Measurements from ENCODE around the gene LYRM1. TPM values are rescaled to one million over a fixed set of nuclear protein-coding genes. Genes with fewer than 3 reads are reported as not detected.

LYRM1 gene
- total and polyA plus RNA-seq, 2 donors (not counting 1 experiment from before 2014, with no cell fraction given) = 54.9 to 131 TPM

DNA sequence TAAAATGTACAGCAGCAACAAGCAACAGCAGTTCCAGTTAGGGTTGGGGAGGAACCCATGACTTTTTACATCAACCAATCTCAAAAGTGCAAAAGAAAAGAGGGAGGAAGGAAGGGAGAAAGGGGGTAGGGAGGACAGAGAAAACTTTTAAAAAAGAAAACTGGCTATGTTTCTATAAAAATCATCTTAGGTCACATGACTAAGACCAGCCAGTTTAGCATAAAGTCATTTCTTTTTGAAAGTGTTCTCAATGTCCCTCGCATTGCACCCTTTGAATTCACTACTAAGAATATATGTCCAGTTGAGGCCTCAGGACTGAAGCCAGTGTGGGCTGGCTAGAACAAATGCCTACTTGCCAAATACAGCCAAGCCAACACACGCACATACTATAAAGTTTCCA, 29.3 kb upstream of the LYRM1 start:
- DNase-seq (ENCODE audit: low read depth in 2 of 2) = no peak
- no peak for TF ChIP-seq EZH2 (IDR thresholded peaks at IDR 0.05; ENCODE audit: low read length, missing control alignments)
- TF ChIP-seq, protein P1, sequence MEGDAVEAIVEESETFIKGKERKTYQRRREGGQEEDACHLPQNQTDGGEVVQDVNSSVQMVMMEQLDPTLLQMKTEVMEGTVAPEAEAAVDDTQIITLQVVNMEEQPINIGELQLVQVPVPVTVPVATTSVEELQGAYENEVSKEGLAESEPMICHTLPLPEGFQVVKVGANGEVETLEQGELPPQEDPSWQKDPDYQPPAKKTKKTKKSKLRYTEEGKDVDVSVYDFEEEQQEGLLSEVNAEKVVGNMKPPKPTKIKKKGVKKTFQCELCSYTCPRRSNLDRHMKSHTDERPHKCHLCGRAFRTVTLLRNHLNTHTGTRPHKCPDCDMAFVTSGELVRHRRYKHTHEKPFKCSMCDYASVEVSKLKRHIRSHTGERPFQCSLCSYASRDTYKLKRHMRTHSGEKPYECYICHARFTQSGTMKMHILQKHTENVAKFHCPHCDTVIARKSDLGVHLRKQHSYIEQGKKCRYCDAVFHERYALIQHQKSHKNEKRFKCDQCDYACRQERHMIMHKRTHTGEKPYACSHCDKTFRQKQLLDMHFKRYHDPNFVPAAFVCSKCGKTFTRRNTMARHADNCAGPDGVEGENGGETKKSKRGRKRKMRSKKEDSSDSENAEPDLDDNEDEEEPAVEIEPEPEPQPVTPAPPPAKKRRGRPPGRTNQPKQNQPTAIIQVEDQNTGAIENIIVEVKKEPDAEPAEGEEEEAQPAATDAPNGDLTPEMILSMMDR (conservative IDR thresholded peaks at IDR 0.05 in 1 of 2, IDR thresholded peaks at IDR 0.05 in 1 of 2; ENCODE audit: low read depth in 1 of 2, low read length in 2 of 2) = no peak
- H3K4me3 ChIP-seq (replicated peaks in 1 of 4; ENCODE audit: control extremely low read depth in 1 of 4, insufficient read depth in 1 of 4, low read depth in 3 of 4, low read length in 4 of 4) = no peak overlapping the region
- H3K9me3 ChIP-seq (ENCODE audit: control insufficient read depth, insufficient read depth, low read depth, low read length) = no peaks in the 10 kb centered on the region
- no peaks in the 10 kb centered on the region for H3K36me3 ChIP-seq (ENCODE audit: control insufficient read depth, insufficient read depth, low read length)
- peaks cover 88% of the 10 kb centered on the region for H3K79me2 ChIP-seq (ENCODE audit: control insufficient read depth, insufficient read depth, low read length)
- no peak overlapping the region for H2AFZ ChIP-seq (ENCODE audit: low read length)
- no peak overlapping the region for H3K9ac ChIP-seq (ENCODE audit: insufficient read depth, low read length)
- H3K4me2 ChIP-seq (ENCODE audit: extremely low read depth, insufficient read depth, low read length) = no peak overlapping the region
- H4K20me1 ChIP-seq (ENCODE audit: control insufficient read depth, extremely low read depth, insufficient read depth, low read length) = no peaks in the 10 kb centered on the region
- no peak overlapping the region for H3K27ac ChIP-seq (ENCODE audit: insufficient read depth, low read length)
- H3K27me3 ChIP-seq (ENCODE audit: control insufficient read depth, insufficient read depth, low read length) = no peaks in the 10 kb centered on the region
- H3K4me1 ChIP-seq (ENCODE audit: control insufficient read depth, extremely low read depth, insufficient read depth, low read length) = peaks cover 26% of the 10 kb centered on the region

DNA sequence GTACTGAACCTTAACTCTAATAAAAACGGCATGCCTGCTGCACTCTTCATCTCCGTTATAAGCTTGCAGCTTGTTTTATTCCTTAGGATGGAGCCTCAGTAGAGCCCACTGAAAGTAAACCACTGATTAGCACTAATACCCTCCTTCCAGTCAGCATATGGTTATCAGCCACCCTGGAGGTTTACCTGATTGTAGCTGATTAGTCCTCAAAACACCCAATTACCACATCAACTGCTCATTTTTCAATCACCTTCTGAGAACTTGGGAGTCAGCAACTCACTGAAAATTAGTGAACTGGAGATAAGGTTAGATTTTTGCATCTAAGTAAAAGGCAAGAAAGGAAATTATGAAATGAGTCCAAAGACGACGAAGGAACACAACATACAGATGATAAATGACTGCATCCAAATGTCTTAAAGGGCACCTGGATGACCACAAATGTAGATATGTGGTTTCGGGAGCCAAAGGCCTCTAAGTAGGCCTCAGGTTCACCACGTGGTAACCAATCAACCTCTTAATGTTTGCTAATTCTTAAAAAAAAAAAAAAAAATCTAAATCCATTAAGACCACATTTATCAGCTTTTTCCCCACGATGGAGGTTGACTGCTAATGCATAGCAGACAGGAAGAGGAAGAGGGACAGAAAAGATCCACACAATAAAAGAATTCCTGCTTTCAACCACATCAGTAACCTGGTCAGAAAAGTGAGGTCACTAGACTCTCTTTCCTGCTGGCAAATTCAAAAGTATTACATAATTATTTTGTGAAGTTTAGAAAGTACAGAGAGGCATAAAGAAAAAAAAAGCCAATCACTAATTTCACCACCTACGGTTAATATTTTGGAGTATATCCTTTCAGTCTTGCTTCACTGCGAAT, 28.4 kb upstream of the LYRM1 start:
- Histone ChIP-seq H3K9me3 (ENCODE audit: control insufficient read depth, insufficient read depth, low read depth, low read length) (no peaks in the 10 kb centered on the region), H3K4me3 (replicated peaks in 1 of 4; ENCODE audit: control extremely low read depth in 1 of 4, insufficient read depth in 1 of 4, low read depth in 3 of 4, low read length in 4 of 4) (no peak overlapping the region), H3K27ac (ENCODE audit: insufficient read depth, low read length) (no peak overlapping the region), H3K27me3 (ENCODE audit: control insufficient read depth, insufficient read depth, low read length) (no peaks in the 10 kb centered on the region), H3K4me2 (ENCODE audit: extremely low read depth, insufficient read depth, low read length) (no peak overlapping the region), H2AFZ (ENCODE audit: low read length) (no peak overlapping the region), H3K79me2 (ENCODE audit: control insufficient read depth, insufficient read depth, low read length) (peaks cover 88% of the 10 kb centered on the region), H3K4me1 (ENCODE audit: control insufficient read depth, extremely low read depth, insufficient read depth, low read length) (peaks cover 18% of the 10 kb centered on the region), H3K9ac (ENCODE audit: insufficient read depth, low read length) (no peak overlapping the region), H4K20me1 (ENCODE audit: control insufficient read depth, extremely low read depth, insufficient read depth, low read length) (no peaks in the 10 kb centered on the region), H3K36me3 (ENCODE audit: control insufficient read depth, insufficient read depth, low read length) (no peaks in the 10 kb centered on the region)
- peak in 1 of 2 donors; percentile 53 for DNase-seq (ENCODE audit: low read depth in 2 of 2)
- TF ChIP-seq, protein P1 (conservative IDR thresholded peaks at IDR 0.05 in 1 of 2, IDR thresholded peaks at IDR 0.05 in 1 of 2; ENCODE audit: low read depth in 1 of 2, low read length in 2 of 2) = no peak
- TF ChIP-seq EZH2 (IDR thresholded peaks at IDR 0.05; ENCODE audit: low read length, missing control alignments) = no peak

DNA sequence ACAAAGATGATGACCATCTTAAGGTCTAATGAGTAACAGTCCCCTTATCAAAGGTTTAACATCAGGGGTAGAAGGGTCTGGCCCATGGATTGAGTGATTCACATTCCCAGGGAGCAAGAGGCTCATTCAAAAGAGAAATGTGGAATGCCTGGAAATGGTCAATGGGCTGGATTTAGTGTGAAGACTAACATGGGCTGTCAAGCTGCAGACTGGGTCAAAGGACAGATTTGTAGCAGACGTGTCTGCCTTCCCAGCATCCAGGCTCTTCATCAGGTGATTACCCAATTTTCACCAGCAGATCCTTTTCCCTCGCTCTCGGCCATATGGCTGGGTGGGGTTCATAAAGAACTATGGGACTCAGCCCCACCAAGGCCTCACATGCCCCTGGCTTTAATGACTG, 27.2 kb upstream of the LYRM1 start:
- no peaks in the 10 kb centered on the region for H3K27me3 ChIP-seq (ENCODE audit: control insufficient read depth, insufficient read depth, low read length)
- no peak for TF ChIP-seq EZH2 (IDR thresholded peaks at IDR 0.05; ENCODE audit: low read length, missing control alignments)
- TF ChIP-seq, protein P1 (conservative IDR thresholded peaks at IDR 0.05 in 1 of 2, IDR thresholded peaks at IDR 0.05 in 1 of 2; ENCODE audit: low read depth in 1 of 2, low read length in 2 of 2) = no peak
- no peaks in the 10 kb centered on the region for H3K9me3 ChIP-seq (ENCODE audit: control insufficient read depth, insufficient read depth, low read depth, low read length)
- H3K79me2 ChIP-seq (ENCODE audit: control insufficient read depth, insufficient read depth, low read length) = peaks cover 88% of the 10 kb centered on the region
- H2AFZ ChIP-seq (ENCODE audit: low read length) = no peak overlapping the region
- no peak overlapping the region for H3K9ac ChIP-seq (ENCODE audit: insufficient read depth, low read length)
- peaks cover 13% of the 10 kb centered on the region for H3K4me1 ChIP-seq (ENCODE audit: control insufficient read depth, extremely low read depth, insufficient read depth, low read length)
- H4K20me1 ChIP-seq (ENCODE audit: control insufficient read depth, extremely low read depth, insufficient read depth, low read length) = no peaks in the 10 kb centered on the region
- peak overlapping the region; percentile 53 for H3K27ac ChIP-seq (ENCODE audit: insufficient read depth, low read length)
- no peak overlapping the region for H3K4me3 ChIP-seq (replicated peaks in 1 of 4; ENCODE audit: control extremely low read depth in 1 of 4, insufficient read depth in 1 of 4, low read depth in 3 of 4, low read length in 4 of 4)
- no peaks in the 10 kb centered on the region for H3K36me3 ChIP-seq (ENCODE audit: control insufficient read depth, insufficient read depth, low read length)
- DNase-seq (ENCODE audit: low read depth in 2 of 2) = no peak
- no peak overlapping the region for H3K4me2 ChIP-seq (ENCODE audit: extremely low read depth, insufficient read depth, low read length)
